ENCODE data around the gene CEP164.

Gene CEP164

GRCh38 chr11:117333917-117334316, 6.3 kb downstream of the CEP164 start:
- Histone ChIP-seq H3K27me3 (ENCODE audit: control insufficient read depth, insufficient read depth, low read length) (no peaks in the 10 kb centered on the region), H3K36me3 (ENCODE audit: control insufficient read depth, insufficient read depth, low read length) (peaks cover 4% of the 10 kb centered on the region), H3K4me3 (ENCODE audit: low read depth, low read length) (no peak overlapping the region), H3K4me1 (ENCODE audit: control insufficient read depth, insufficient read depth, low read length) (no peaks in the 10 kb centered on the region), H3K9me3 (ENCODE audit: control insufficient read depth, insufficient read depth, low read length) (no peaks in the 10 kb centered on the region), H3K9ac (ENCODE audit: low read depth, low read length) (no peak overlapping the region)

DNA sequence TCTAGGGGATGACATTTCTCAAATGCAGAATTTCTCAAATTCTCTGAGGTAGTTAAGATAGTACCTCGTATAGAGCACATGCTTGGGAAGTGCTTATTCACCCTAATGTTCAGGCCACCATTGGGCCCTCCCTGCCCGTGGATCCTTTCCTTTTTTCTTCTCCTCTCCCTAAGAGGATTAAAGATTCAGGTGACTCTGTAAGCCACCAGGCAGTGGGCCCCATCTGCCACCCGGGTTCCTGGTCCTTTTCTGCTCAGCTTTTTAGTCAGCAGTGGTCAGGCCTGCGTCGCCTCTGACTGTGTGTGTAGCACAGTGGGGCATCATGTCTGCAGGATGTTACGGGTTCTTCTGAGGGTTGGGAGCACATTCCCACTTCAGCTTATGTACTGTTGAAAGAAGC, 7.2 kb downstream of the CEP164 start:
- Histone ChIP-seq H3K9me3 (ENCODE audit: control insufficient read depth, insufficient read depth, low read length) (no peaks in the 10 kb centered on the region), H3K9ac (ENCODE audit: low read depth, low read length) (no peak overlapping the region), H3K4me1 (ENCODE audit: control insufficient read depth, insufficient read depth, low read length) (no peaks in the 10 kb centered on the region), H3K27me3 (ENCODE audit: control insufficient read depth, insufficient read depth, low read length) (no peaks in the 10 kb centered on the region), H3K4me3 (ENCODE audit: low read depth, low read length) (no peak overlapping the region), H3K36me3 (ENCODE audit: control insufficient read depth, insufficient read depth, low read length) (peaks cover 4% of the 10 kb centered on the region)

- Histone ChIP-seq H3K4me3 (ENCODE audit: low read depth, low read length) (no peak overlapping the region), H3K4me1 (ENCODE audit: control insufficient read depth, insufficient read depth, low read length) (no peaks in the 10 kb centered on the region), H3K9me3 (ENCODE audit: control insufficient read depth, insufficient read depth, low read length) (no peaks in the 10 kb centered on the region), H3K27me3 (ENCODE audit: control insufficient read depth, insufficient read depth, low read length) (no peaks in the 10 kb centered on the region), H3K36me3 (ENCODE audit: control insufficient read depth, insufficient read depth, low read length) (peaks cover 4% of the 10 kb centered on the region), H3K9ac (ENCODE audit: low read depth, low read length) (no peak overlapping the region)
Measured at GRCh38 chr11:117335399-117335798, 7.7 kb downstream of the CEP164 start.

- Histone ChIP-seq H3K9ac (ENCODE audit: low read depth, low read length) (no peak overlapping the region), H3K27me3 (ENCODE audit: control insufficient read depth, insufficient read depth, low read length) (no peaks in the 10 kb centered on the region), H3K4me1 (ENCODE audit: control insufficient read depth, insufficient read depth, low read length) (no peaks in the 10 kb centered on the region), H3K4me3 (ENCODE audit: low read depth, low read length) (no peak overlapping the region), H3K36me3 (ENCODE audit: control insufficient read depth, insufficient read depth, low read length) (peaks cover 7% of the 10 kb centered on the region), H3K9me3 (ENCODE audit: control insufficient read depth, insufficient read depth, low read length) (no peaks in the 10 kb centered on the region)
Measured at GRCh38 chr11:117337076-117337475, 9.4 kb downstream of the CEP164 start.

DNA sequence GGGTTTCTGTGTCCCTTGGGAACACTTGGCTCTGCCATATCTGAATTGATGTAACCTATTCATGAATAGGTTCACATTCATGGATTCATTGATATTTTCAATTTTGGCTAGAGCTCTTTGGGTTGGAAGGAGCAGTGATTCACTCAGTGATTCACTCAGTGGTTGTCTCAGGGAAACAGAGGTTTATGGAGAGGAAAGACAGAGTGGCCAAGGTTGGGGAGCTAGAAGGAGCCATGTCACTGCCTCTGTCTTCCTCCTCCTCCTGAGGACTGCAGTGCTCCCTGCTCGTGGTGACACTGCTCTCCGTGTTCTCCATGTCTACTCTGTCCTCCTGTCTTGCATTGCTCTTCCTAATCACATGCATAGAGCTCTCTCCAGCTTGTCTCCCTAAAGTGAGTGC, 17.4 kb downstream of the CEP164 start:
- H3K9ac ChIP-seq (ENCODE audit: low read depth, low read length), result no peak overlapping the region
- H3K9me3 ChIP-seq (ENCODE audit: control insufficient read depth, insufficient read depth, low read length), result no peaks in the 10 kb centered on the region
- no peaks in the 10 kb centered on the region for H3K27me3 ChIP-seq (ENCODE audit: control insufficient read depth, insufficient read depth, low read length)
- no peak overlapping the region for H3K4me3 ChIP-seq (ENCODE audit: low read depth, low read length)
- H3K36me3 ChIP-seq (ENCODE audit: control insufficient read depth, insufficient read depth, low read length), result peaks cover 7% of the 10 kb centered on the region
- no peaks in the 10 kb centered on the region for H3K4me1 ChIP-seq (ENCODE audit: control insufficient read depth, insufficient read depth, low read length)

DNA sequence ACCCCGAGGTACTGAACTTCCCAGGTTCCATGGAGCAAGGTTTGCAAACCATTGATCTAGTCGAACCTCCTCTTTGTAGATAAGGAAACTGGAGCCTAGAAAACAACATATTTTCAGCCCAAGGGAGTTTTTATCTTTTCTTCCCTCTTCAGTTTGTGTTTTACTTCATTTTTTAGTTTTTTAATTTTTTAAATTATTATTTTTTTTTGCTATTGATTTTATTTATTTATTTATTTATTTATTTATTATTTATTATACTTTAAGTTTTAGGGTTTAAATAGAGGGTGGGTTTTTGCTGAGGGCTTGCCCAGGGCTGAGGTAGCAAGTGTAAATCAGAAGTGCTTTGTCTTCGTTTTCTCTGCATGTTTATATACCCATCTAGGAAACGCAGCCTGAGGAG, 26.9 kb downstream of the CEP164 start:
- Histone ChIP-seq H3K36me3 (ENCODE audit: control insufficient read depth, insufficient read depth, low read length) (peaks cover 10% of the 10 kb centered on the region), H3K27me3 (ENCODE audit: control insufficient read depth, insufficient read depth, low read length) (no peaks in the 10 kb centered on the region), H3K4me1 (ENCODE audit: control insufficient read depth, insufficient read depth, low read length) (no peaks in the 10 kb centered on the region), H3K4me3 (ENCODE audit: low read depth, low read length) (no peak overlapping the region), H3K9ac (ENCODE audit: low read depth, low read length) (no peak overlapping the region), H3K9me3 (ENCODE audit: control insufficient read depth, insufficient read depth, low read length) (no peaks in the 10 kb centered on the region)

DNA sequence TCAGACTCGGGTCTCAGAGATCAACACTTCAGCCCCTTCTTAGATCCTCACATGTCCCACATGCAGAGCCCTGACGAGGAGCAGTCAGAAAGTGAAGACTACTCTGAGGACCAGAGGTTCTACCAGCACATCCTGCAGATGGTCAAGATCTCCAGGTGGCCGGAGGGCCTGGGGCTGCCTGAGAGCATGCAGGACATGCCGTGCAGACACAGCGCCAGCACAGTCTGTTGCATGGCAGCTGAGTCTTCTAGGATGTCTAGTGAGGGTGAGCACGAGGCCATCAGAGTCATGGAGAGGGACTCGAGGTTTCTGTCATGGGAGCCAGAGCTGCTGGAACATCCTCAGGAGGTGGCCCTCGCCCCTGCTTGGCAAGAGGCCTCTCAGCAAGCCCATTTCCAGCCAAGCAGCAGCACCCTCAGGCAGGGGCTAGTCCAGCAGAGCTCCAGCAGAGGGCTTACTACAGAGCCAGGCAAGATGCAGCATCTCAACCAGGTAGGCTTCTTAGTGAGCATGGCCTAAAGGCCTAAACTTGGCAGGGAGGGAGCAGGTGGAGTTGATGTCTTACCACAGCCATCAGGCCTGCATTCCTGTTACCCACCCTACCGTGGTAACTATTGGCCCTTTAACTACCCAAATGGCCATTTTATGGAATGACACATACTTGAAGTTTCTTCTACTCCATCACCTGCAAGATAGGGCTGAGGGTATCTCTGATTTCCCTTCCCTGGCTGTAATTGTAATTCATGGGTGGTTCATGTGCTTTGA, 28.7 kb downstream of the CEP164 start:
- H3K9me3 ChIP-seq (ENCODE audit: control insufficient read depth, insufficient read depth, low read length), result no peaks in the 10 kb centered on the region
- H3K27me3 ChIP-seq (ENCODE audit: control insufficient read depth, insufficient read depth, low read length), result no peaks in the 10 kb centered on the region
- H3K4me1 ChIP-seq (ENCODE audit: control insufficient read depth, insufficient read depth, low read length), result no peaks in the 10 kb centered on the region
- H3K9ac ChIP-seq (ENCODE audit: low read depth, low read length), result no peak overlapping the region
- no peak overlapping the region for H3K4me3 ChIP-seq (ENCODE audit: low read depth, low read length)
- peaks cover 10% of the 10 kb centered on the region for H3K36me3 ChIP-seq (ENCODE audit: control insufficient read depth, insufficient read depth, low read length)

DNA sequence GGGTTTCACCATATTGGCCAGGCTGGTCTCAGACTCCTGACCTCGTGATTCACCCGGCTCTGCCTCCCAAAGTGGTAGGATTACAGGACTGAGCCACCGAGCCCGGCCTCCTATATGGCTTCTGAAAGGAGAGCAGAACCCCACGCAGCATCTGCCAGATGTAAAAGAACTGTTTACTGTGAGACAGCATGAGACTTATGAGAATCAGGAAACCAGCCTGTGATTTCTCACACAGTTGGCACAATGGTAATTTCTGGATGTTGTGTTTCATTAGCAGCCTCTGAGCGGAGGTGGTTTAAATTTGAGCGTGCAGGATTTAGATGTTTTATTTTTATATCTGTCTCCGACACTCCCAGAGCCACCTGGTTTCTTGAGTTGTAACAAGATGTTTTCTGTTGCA, 33.8 kb downstream of the CEP164 start:
- no peak overlapping the region for H3K9ac ChIP-seq (ENCODE audit: low read depth, low read length)
- peaks cover 12% of the 10 kb centered on the region for H3K36me3 ChIP-seq (ENCODE audit: control insufficient read depth, insufficient read depth, low read length)
- H3K27me3 ChIP-seq (ENCODE audit: control insufficient read depth, insufficient read depth, low read length), result no peaks in the 10 kb centered on the region
- H3K4me1 ChIP-seq (ENCODE audit: control insufficient read depth, insufficient read depth, low read length), result no peaks in the 10 kb centered on the region
- no peak overlapping the region for H3K4me3 ChIP-seq (ENCODE audit: low read depth, low read length)
- no peaks in the 10 kb centered on the region for H3K9me3 ChIP-seq (ENCODE audit: control insufficient read depth, insufficient read depth, low read length)

DNA sequence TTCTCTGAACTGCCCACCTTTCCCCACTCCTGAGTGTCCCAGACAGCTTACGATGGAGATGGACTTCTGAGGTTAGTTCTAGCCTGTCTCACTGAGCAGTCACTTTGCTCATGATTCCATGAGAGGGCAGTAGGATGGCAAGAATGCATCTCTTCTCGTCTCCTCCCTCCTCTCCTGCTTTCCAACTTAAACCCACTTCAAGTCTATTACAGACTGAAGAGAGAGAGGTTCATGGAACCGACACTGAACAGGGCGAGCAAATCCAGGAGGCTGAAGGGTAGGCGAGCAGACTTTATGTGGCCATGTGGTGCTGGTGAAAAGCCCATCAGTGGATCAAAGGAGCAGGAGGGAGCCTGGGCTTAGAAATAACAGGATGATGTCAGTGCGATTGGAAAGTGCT, 38.6 kb downstream of the CEP164 start:
- peaks cover 12% of the 10 kb centered on the region for H3K36me3 ChIP-seq (ENCODE audit: control insufficient read depth, insufficient read depth, low read length)
- H3K9ac ChIP-seq (ENCODE audit: low read depth, low read length), result no peak overlapping the region
- H3K4me1 ChIP-seq (ENCODE audit: control insufficient read depth, insufficient read depth, low read length), result no peaks in the 10 kb centered on the region
- no peaks in the 10 kb centered on the region for H3K27me3 ChIP-seq (ENCODE audit: control insufficient read depth, insufficient read depth, low read length)
- H3K9me3 ChIP-seq (ENCODE audit: control insufficient read depth, insufficient read depth, low read length), result no peaks in the 10 kb centered on the region
- no peak overlapping the region for H3K4me3 ChIP-seq (ENCODE audit: low read depth, low read length)

GRCh38 chr11:117366875-117367274, 39.2 kb downstream of the CEP164 start:
- H3K4me3 ChIP-seq (ENCODE audit: low read depth, low read length), result no peak overlapping the region
- peaks cover 9% of the 10 kb centered on the region for H3K36me3 ChIP-seq (ENCODE audit: control insufficient read depth, insufficient read depth, low read length)

DNA sequence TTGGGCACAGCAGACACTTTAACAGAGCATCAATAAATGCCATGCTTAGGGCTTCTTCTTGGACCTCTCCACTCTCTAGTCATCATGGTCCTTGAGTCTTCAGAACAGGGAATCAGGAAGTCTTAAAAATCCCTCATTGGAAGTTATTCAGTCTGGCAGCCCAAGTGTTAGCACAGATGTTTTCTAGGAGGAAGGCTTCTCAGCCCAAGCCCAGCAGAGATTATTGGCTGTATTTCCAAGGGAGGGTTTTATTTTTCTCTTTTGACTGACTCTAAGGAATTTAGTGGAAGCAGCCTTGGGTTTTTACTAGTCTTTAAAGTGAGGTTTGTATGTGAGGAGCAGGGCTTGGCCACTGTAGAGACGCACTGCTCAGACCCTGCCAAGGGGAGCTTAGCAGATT, 41.9 kb downstream of the CEP164 start:
- H3K9me3 ChIP-seq (ENCODE audit: control insufficient read depth, insufficient read depth, low read length), result no peaks in the 10 kb centered on the region
- H3K4me3 ChIP-seq (ENCODE audit: low read depth, low read length), result no peak overlapping the region
- H3K9ac ChIP-seq (ENCODE audit: low read depth, low read length), result no peak overlapping the region
- no peaks in the 10 kb centered on the region for H3K27me3 ChIP-seq (ENCODE audit: control insufficient read depth, insufficient read depth, low read length)
- no peaks in the 10 kb centered on the region for H3K4me1 ChIP-seq (ENCODE audit: control insufficient read depth, insufficient read depth, low read length)
- peaks cover 2% of the 10 kb centered on the region for H3K36me3 ChIP-seq (ENCODE audit: control insufficient read depth, insufficient read depth, low read length)

More at GRCh38 chr11:117366875-117367274, 39.2 kb downstream of the CEP164 start:
- Histone ChIP-seq H3K27me3 (ENCODE audit: control insufficient read depth, insufficient read depth, low read length) (no peaks in the 10 kb centered on the region), H3K4me1 (ENCODE audit: control insufficient read depth, insufficient read depth, low read length) (no peaks in the 10 kb centered on the region), H3K9me3 (ENCODE audit: control insufficient read depth, insufficient read depth, low read length) (no peaks in the 10 kb centered on the region), H3K9ac (ENCODE audit: low read depth, low read length) (no peak overlapping the region)

DNA sequence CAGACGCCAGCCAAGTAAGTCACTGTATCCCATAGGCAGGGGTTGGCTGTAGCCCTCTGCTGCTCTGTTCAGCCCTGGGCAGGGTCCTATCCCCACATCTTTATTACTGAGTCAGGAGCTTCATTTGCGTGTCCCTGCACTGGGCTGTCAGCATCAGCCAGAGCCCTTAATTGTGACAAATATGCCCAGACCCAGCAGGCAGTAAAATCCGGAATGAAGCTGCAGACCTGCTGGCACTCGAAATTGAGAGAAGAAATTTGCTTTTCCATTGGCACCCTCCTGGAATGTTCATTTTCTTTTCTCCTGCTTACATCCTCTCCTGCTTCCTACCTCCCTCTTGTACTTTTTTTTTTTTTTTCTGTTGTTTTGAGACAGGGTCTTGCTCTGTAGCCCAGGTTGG, 43.8 kb downstream of the CEP164 start:
- no peaks in the 10 kb centered on the region for H3K4me1 ChIP-seq (ENCODE audit: control insufficient read depth, insufficient read depth, low read length)
- peaks cover 2% of the 10 kb centered on the region for H3K36me3 ChIP-seq (ENCODE audit: control insufficient read depth, insufficient read depth, low read length)
- no peaks in the 10 kb centered on the region for H3K9me3 ChIP-seq (ENCODE audit: control insufficient read depth, insufficient read depth, low read length)
- H3K4me3 ChIP-seq (ENCODE audit: low read depth, low read length), result no peak overlapping the region
- H3K9ac ChIP-seq (ENCODE audit: low read depth, low read length), result no peak overlapping the region
- H3K27me3 ChIP-seq (ENCODE audit: control insufficient read depth, insufficient read depth, low read length), result no peaks in the 10 kb centered on the region

Measured in iPS-15b (cell line).